ENCODE results near the gene EYA2. TPM values are rescaled to one million over a fixed set of nuclear protein-coding genes. Genes with fewer than 3 reads are reported as not detected.

EYA2 gene
- total and polyA plus RNA-seq, 9 donors = 1.5 to 8.6 (median 3.2) TPM

GRCh38 chr20:47055699-47056369 is 161.2 kb downstream of the EYA2 start:
- no peaks in the 10 kb centered on the region for H3K36me3 ChIP-seq (ENCODE audit: control insufficient read depth, insufficient read depth, low read length)
- DNase-seq = peak; percentile 72
- H3K9me3 ChIP-seq (replicated peaks; ENCODE audit: control insufficient read depth, low read depth, low read length) = no peaks in the 10 kb centered on the region
- peaks cover 2% of the 10 kb centered on the region for H3K4me1 ChIP-seq (ENCODE audit: control insufficient read depth, insufficient read depth, low read length)
- peaks cover 2% of the 10 kb centered on the region for H3K27me3 ChIP-seq (ENCODE audit: control insufficient read depth, insufficient read depth, low read length)
- no peak overlapping the region for H3K27ac ChIP-seq (ENCODE audit: low read length)
- WGBS (ENCODE audit: insufficient coverage) = 13% methylated on average over 9 of the region's 13 CpGs
- no peak overlapping the region for H3K4me3 ChIP-seq (ENCODE audit: low read length)

- WGBS (ENCODE audit: insufficient coverage) = no CpG with 5 or more reads among the region's 3 CpGs
- Histone ChIP-seq H3K27me3 (ENCODE audit: control insufficient read depth, insufficient read depth, low read length) (no peaks in the 10 kb centered on the region), H3K27ac (ENCODE audit: low read length) (no peak overlapping the region), H3K4me3 (ENCODE audit: low read length) (no peak overlapping the region), H3K4me1 (ENCODE audit: control insufficient read depth, insufficient read depth, low read length) (peaks cover 7% of the 10 kb centered on the region), H3K36me3 (ENCODE audit: control insufficient read depth, insufficient read depth, low read length) (no peaks in the 10 kb centered on the region), H3K9me3 (replicated peaks; ENCODE audit: control insufficient read depth, low read depth, low read length) (no peaks in the 10 kb centered on the region)
- DNase-seq = no peak
Measured at GRCh38 chr20:47057661-47058060, 163.0 kb downstream of the EYA2 start.

GRCh38 chr20:47058236-47058635 is 163.6 kb downstream of the EYA2 start:
- no peak for DNase-seq
- no peaks in the 10 kb centered on the region for H3K27me3 ChIP-seq (ENCODE audit: control insufficient read depth, insufficient read depth, low read length)
- no peaks in the 10 kb centered on the region for H3K36me3 ChIP-seq (ENCODE audit: control insufficient read depth, insufficient read depth, low read length)
- peaks cover 7% of the 10 kb centered on the region for H3K4me1 ChIP-seq (ENCODE audit: control insufficient read depth, insufficient read depth, low read length)
- 83% methylated on average over 1 of the region's 4 CpGs for WGBS (ENCODE audit: insufficient coverage)
- H3K9me3 ChIP-seq (replicated peaks; ENCODE audit: control insufficient read depth, low read depth, low read length) = no peaks in the 10 kb centered on the region
- H3K27ac ChIP-seq (ENCODE audit: low read length) = no peak overlapping the region
- no peak overlapping the region for H3K4me3 ChIP-seq (ENCODE audit: low read length)

- H3K9me3 ChIP-seq (replicated peaks; ENCODE audit: control insufficient read depth, low read depth, low read length) = no peaks in the 10 kb centered on the region
- no peaks in the 10 kb centered on the region for H3K27me3 ChIP-seq (ENCODE audit: control insufficient read depth, insufficient read depth, low read length)
- H3K27ac ChIP-seq (ENCODE audit: low read length) = no peak overlapping the region
- no peak for DNase-seq
- H3K4me3 ChIP-seq (ENCODE audit: low read length) = no peak overlapping the region
- no peaks in the 10 kb centered on the region for H3K36me3 ChIP-seq (ENCODE audit: control insufficient read depth, insufficient read depth, low read length)
- H3K4me1 ChIP-seq (ENCODE audit: control insufficient read depth, insufficient read depth, low read length) = peaks cover 7% of the 10 kb centered on the region
- 50% methylated on average over 1 of the region's 4 CpGs for WGBS (ENCODE audit: insufficient coverage)
Measured at GRCh38 chr20:47059536-47059935, 164.9 kb downstream of the EYA2 start.

GRCh38 chr20:47061549-47061948 is 166.9 kb downstream of the EYA2 start:
- H3K27ac ChIP-seq (ENCODE audit: low read length) = no peak overlapping the region
- no peaks in the 10 kb centered on the region for H3K27me3 ChIP-seq (ENCODE audit: control insufficient read depth, insufficient read depth, low read length)
- no peak for DNase-seq
- no peaks in the 10 kb centered on the region for H3K36me3 ChIP-seq (ENCODE audit: control insufficient read depth, insufficient read depth, low read length)
- 75% methylated on average over 7 of the region's 8 CpGs for WGBS (ENCODE audit: insufficient coverage)
- H3K9me3 ChIP-seq (replicated peaks; ENCODE audit: control insufficient read depth, low read depth, low read length) = peaks cover 3% of the 10 kb centered on the region
- peaks cover 5% of the 10 kb centered on the region for H3K4me1 ChIP-seq (ENCODE audit: control insufficient read depth, insufficient read depth, low read length)
- H3K4me3 ChIP-seq (ENCODE audit: low read length) = no peak overlapping the region

- DNase-seq = no peak
- Histone ChIP-seq H3K9me3 (replicated peaks; ENCODE audit: control insufficient read depth, low read depth, low read length) (peaks cover 9% of the 10 kb centered on the region), H3K27ac (ENCODE audit: low read length) (no peak overlapping the region), H3K36me3 (ENCODE audit: control insufficient read depth, insufficient read depth, low read length) (no peaks in the 10 kb centered on the region), H3K4me1 (ENCODE audit: control insufficient read depth, insufficient read depth, low read length) (peaks cover 5% of the 10 kb centered on the region), H3K4me3 (ENCODE audit: low read length) (no peak overlapping the region), H3K27me3 (ENCODE audit: control insufficient read depth, insufficient read depth, low read length) (no peaks in the 10 kb centered on the region)
- 48% methylated on average over 9 of the region's 14 CpGs for WGBS (ENCODE audit: insufficient coverage)
Measured at GRCh38 chr20:47062226-47062890, 167.7 kb downstream of the EYA2 start.

- H3K27ac ChIP-seq (ENCODE audit: low read length) = no peak overlapping the region
- WGBS (ENCODE audit: insufficient coverage) = no CpG with 5 or more reads among the region's 2 CpGs
Measured at GRCh38 chr20:47063407-47063806, 168.8 kb downstream of the EYA2 start.

GRCh38 chr20:47063808-47064207 is 169.2 kb downstream of the EYA2 start:
- 92% methylated on average over 2 of the region's 3 CpGs for WGBS (ENCODE audit: insufficient coverage)

More at GRCh38 chr20:47063407-47063806, 168.8 kb downstream of the EYA2 start:
- no peak overlapping the region for H3K4me3 ChIP-seq (ENCODE audit: low read length)
- H3K4me1 ChIP-seq (ENCODE audit: control insufficient read depth, insufficient read depth, low read length) = peaks cover 5% of the 10 kb centered on the region
- peaks cover 18% of the 10 kb centered on the region for H3K9me3 ChIP-seq (replicated peaks; ENCODE audit: control insufficient read depth, low read depth, low read length)
- no peak for DNase-seq
- H3K36me3 ChIP-seq (ENCODE audit: control insufficient read depth, insufficient read depth, low read length) = no peaks in the 10 kb centered on the region
- no peaks in the 10 kb centered on the region for H3K27me3 ChIP-seq (ENCODE audit: control insufficient read depth, insufficient read depth, low read length)

GRCh38 chr20:47066484-47067270 is 172.0 kb downstream of the EYA2 start:
- Histone ChIP-seq H3K4me3 (ENCODE audit: low read length) (no peak overlapping the region), H3K27ac (ENCODE audit: low read length) (no peak overlapping the region), H3K4me1 (ENCODE audit: control insufficient read depth, insufficient read depth, low read length) (peaks cover 4% of the 10 kb centered on the region), H3K9me3 (replicated peaks; ENCODE audit: control insufficient read depth, low read depth, low read length) (peaks cover 23% of the 10 kb centered on the region), H3K36me3 (ENCODE audit: control insufficient read depth, insufficient read depth, low read length) (no peaks in the 10 kb centered on the region), H3K27me3 (ENCODE audit: control insufficient read depth, insufficient read depth, low read length) (no peaks in the 10 kb centered on the region)
- 66% methylated on average over 4 of the region's 4 CpGs for WGBS (ENCODE audit: insufficient coverage)
- DNase-seq = no peak

More at GRCh38 chr20:47063808-47064207, 169.2 kb downstream of the EYA2 start:
- peaks cover 5% of the 10 kb centered on the region for H3K4me1 ChIP-seq (ENCODE audit: control insufficient read depth, insufficient read depth, low read length)
- no peak overlapping the region for H3K4me3 ChIP-seq (ENCODE audit: low read length)
- H3K9me3 ChIP-seq (replicated peaks; ENCODE audit: control insufficient read depth, low read depth, low read length) = peaks cover 22% of the 10 kb centered on the region
- H3K27ac ChIP-seq (ENCODE audit: low read length) = no peak overlapping the region
- H3K36me3 ChIP-seq (ENCODE audit: control insufficient read depth, insufficient read depth, low read length) = no peaks in the 10 kb centered on the region
- H3K27me3 ChIP-seq (ENCODE audit: control insufficient read depth, insufficient read depth, low read length) = no peaks in the 10 kb centered on the region
- no peak for DNase-seq

GRCh38 chr20:47067776-47068175 is 173.1 kb downstream of the EYA2 start:
- H3K27me3 ChIP-seq (ENCODE audit: control insufficient read depth, insufficient read depth, low read length) = no peaks in the 10 kb centered on the region
- H3K4me1 ChIP-seq (ENCODE audit: control insufficient read depth, insufficient read depth, low read length) = no peaks in the 10 kb centered on the region
- no peaks in the 10 kb centered on the region for H3K36me3 ChIP-seq (ENCODE audit: control insufficient read depth, insufficient read depth, low read length)
- no peak for DNase-seq
- no peak overlapping the region for H3K27ac ChIP-seq (ENCODE audit: low read length)
- no CpG with 5 or more reads among the region's 3 CpGs for WGBS (ENCODE audit: insufficient coverage)
- no peak overlapping the region for H3K4me3 ChIP-seq (ENCODE audit: low read length)
- H3K9me3 ChIP-seq (replicated peaks; ENCODE audit: control insufficient read depth, low read depth, low read length) = peaks cover 23% of the 10 kb centered on the region

Measured in muscle of leg (tissue), 11 donors.